Mesenchymal stem cell (in vitro differentiated cells and primary cell): ENCODE measurements around the gene LSM10.

Experiments used
- DNase-seq: peaks from one replicate; pipeline ENCODE4 v3.0.0-alpha.2; 2013
- H2AFZ ChIP-seq: one replicate; pipeline ENCODE4 v1.6.1; 2013; ENCODE audit warnings: low read depth, mild to moderate bottlenecking, control low read depth, inconsistent platforms, low read length, moderate library complexity
- H2AK5ac ChIP-seq: 2 replicates; pipeline ENCODE4 v1.6.1; 2013; ENCODE audit warnings: low read length, moderate library complexity, mild to moderate bottlenecking, inconsistent platforms; ENCODE audit not compliant: severe bottlenecking
- H2BK120ac ChIP-seq: one replicate; pipeline ENCODE4 v1.6.1; 2013; ENCODE audit warnings: low read depth, mild to moderate bottlenecking, inconsistent platforms, low read length, moderate library complexity
- H2BK12ac ChIP-seq, 2 experiments: one replicate each; pipeline ENCODE4 v1.6.1; 2013; ENCODE audit warnings: inconsistent platforms in 2 of 2, low read length in 2 of 2, mild to moderate bottlenecking in 2 of 2, moderate library complexity in 2 of 2, control low read depth in 1 of 2
- H2BK15ac ChIP-seq: one replicate; pipeline ENCODE4 v1.6.1; 2013; ENCODE audit warnings: mild to moderate bottlenecking, low read depth, inconsistent platforms; ENCODE audit not compliant: poor library complexity, severe bottlenecking
- H2BK5ac ChIP-seq: 2 replicates; pipeline ENCODE4 v1.6.1; 2013; ENCODE audit warnings: low read depth, mild to moderate bottlenecking, low read length, control low read depth, inconsistent platforms; ENCODE audit not compliant: poor library complexity, severe bottlenecking
- H3K14ac ChIP-seq, 2 experiments: one replicate each; pipeline ENCODE4 v1.6.1; 2013; ENCODE audit warnings: inconsistent platforms in 2 of 2, low read length in 2 of 2, control low read depth in 1 of 2, mild to moderate bottlenecking in 1 of 2, moderate library complexity in 1 of 2
- H3K18ac ChIP-seq, 2 experiments: one replicate each; pipeline ENCODE4 v1.6.1; 2013; ENCODE audit warnings: inconsistent platforms in 2 of 2, low read length in 2 of 2, control low read depth in 1 of 2, low read depth in 1 of 2, mild to moderate bottlenecking in 1 of 2
- H3K23ac ChIP-seq, 2 experiments: one replicate each; pipeline ENCODE4 v1.6.1; 2013; ENCODE audit warnings: inconsistent platforms in 2 of 2, low read length in 2 of 2, mild to moderate bottlenecking in 2 of 2, moderate library complexity in 2 of 2, control low read depth in 1 of 2
- H3K27ac ChIP-seq: 2 replicates; pipeline ENCODE4 v1.5.1; 2013; ENCODE audit warnings: mild to moderate bottlenecking, moderate library complexity, low read length, control low read depth, inconsistent platforms; ENCODE audit not compliant: poor library complexity, severe bottlenecking
- H3K27me3 ChIP-seq, 2 experiments: 2 replicates each; pipeline versions ENCODE4 v1.6.1 to v1.7.0; 2013; ENCODE audit warnings: low read length in 2 of 2, mild to moderate bottlenecking in 2 of 2, moderate library complexity in 2 of 2, control low read depth in 1 of 2, inconsistent platforms in 1 of 2; ENCODE audit not compliant: control insufficient read depth in 1 of 2, insufficient read depth in 1 of 2
- H3K36me3 ChIP-seq, 2 experiments: 2 replicates each; pipeline versions ENCODE4 v1.6.1 to v1.7.0; 2013; ENCODE audit warnings: low read length in 2 of 2, control low read depth in 1 of 2, inconsistent platforms in 1 of 2, low read depth in 1 of 2, mild to moderate bottlenecking in 1 of 2; ENCODE audit not compliant: insufficient read depth in 2 of 2, control insufficient read depth in 1 of 2
- H3K4ac ChIP-seq, 2 experiments: one replicate each; pipeline ENCODE4 v1.6.1; 2013; ENCODE audit warnings: inconsistent platforms in 2 of 2, low read length in 2 of 2, mild to moderate bottlenecking in 2 of 2, moderate library complexity in 2 of 2, control low read depth in 1 of 2, low read depth in 1 of 2
- H3K4me1 ChIP-seq: 2 replicates; pipeline ENCODE4 v1.6.1; 2013; ENCODE audit warnings: low read depth, low read length, control low read depth; ENCODE audit not compliant: control insufficient read depth, insufficient read depth
- H3K4me2 ChIP-seq: 2 replicates; pipeline ENCODE4 v1.6.1; 2013; ENCODE audit warnings: low read length, mild to moderate bottlenecking, inconsistent platforms; ENCODE audit not compliant: poor library complexity, severe bottlenecking
- H3K4me3 ChIP-seq, 2 experiments: 2 replicates each; pipeline versions ENCODE4 v1.5.1 to v1.7.0; 2013; ENCODE audit warnings: low read length in 2 of 2, mild to moderate bottlenecking in 2 of 2, control low read depth in 1 of 2, low read depth in 1 of 2; ENCODE audit not compliant: insufficient read depth in 1 of 2
- H3K79me1 ChIP-seq: replicated peaks from 2 replicates; pipeline ENCODE4 v1.6.1; 2013; ENCODE audit warnings: mild to moderate bottlenecking, control low read depth, low read length, inconsistent platforms; ENCODE audit not compliant: poor library complexity, severe bottlenecking
- H3K9ac ChIP-seq: 2 replicates; pipeline ENCODE4 v1.7.0; 2013; ENCODE audit warnings: mild to moderate bottlenecking, low read length, moderate library complexity
- H3K9me3 ChIP-seq: 2 replicates; pipeline ENCODE4 v1.7.0; 2013; ENCODE audit warnings: mild to moderate bottlenecking, low read length; ENCODE audit not compliant: control insufficient read depth
- H4K8ac ChIP-seq: one replicate; pipeline ENCODE4 v1.6.1; 2013; ENCODE audit warnings: inconsistent platforms, mild to moderate bottlenecking, low read length, moderate library complexity
- H4K91ac ChIP-seq: one replicate; pipeline ENCODE4 v1.6.1; 2013; ENCODE audit warnings: mild to moderate bottlenecking, low read length, inconsistent platforms
- WGBS: methylation state at CpG from one replicate; pipeline ENCODE4 v1.1.7; 2013; ENCODE audit warnings: mixed read lengths; 5-methylcytosine and 5-hydroxymethylcytosine counted together

LSM10 gene

GRCh38 chr1:36398370-36398977 lies 766 bp upstream of the LSM10 start:
- Histone ChIP-seq H3K14ac (no peak overlapping the region), H2BK120ac (no peak overlapping the region), H4K8ac (no peak overlapping the region), H2BK12ac (no peak overlapping the region), H2BK5ac (no peak overlapping the region), H3K36me3 (peaks cover 8 to 10% of the 10 kb centered on the region in 2 experiments), H3K9ac (peak overlapping the region; percentile 94), H3K4ac (no peak overlapping the region), H3K23ac (no peak overlapping the region), H4K91ac (no peak overlapping the region), H3K27me3 (no peaks in the 10 kb centered on the region), H3K27ac (no peak overlapping the region), H2BK15ac (no peak overlapping the region), H3K79me1 (peaks cover 16% of the 10 kb centered on the region), H2AK5ac (no peak overlapping the region), H2AFZ (no peak overlapping the region), H3K4me3 (peak overlapping the region in 1 of 2 experiments; percentile 93), H3K9me3 (no peaks in the 10 kb centered on the region), H3K18ac (no peak overlapping the region), H3K4me2 (no peak overlapping the region), H3K4me1 (peaks cover 18% of the 10 kb centered on the region)
- 93% methylated on average over 7 of the region's 7 CpGs for WGBS
- no peak for DNase-seq

DNA sequence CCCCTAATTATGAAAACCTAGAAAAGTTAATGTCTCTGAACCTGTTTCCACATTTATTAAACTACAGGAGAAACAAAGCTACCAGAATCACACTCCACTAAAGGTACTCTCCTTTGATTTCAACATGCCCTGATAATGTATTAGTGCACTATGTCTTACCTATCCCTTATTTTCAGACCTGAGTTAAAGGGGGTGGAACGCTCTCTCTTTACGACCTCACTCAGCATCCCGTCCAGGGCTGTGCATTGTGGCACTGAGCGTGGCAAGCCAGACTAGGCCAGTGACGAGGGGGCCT lies 678 bp downstream of the LSM10 start:
- Histone ChIP-seq H3K23ac (no peak overlapping the region), H3K4me3 (peak overlapping the region; percentile 85 to 93), H3K36me3 (peaks cover 23 to 24% of the 10 kb centered on the region in 2 experiments), H3K9ac (peak overlapping the region; percentile 94), H3K4ac (peak overlapping the region; percentile 30 to 81), H2BK12ac (no peak overlapping the region), H3K14ac (peak overlapping the region in 1 of 2 experiments; percentile 46), H3K4me1 (peaks cover 16% of the 10 kb centered on the region), H4K91ac (peak overlapping the region; percentile 44), H2BK120ac (peak overlapping the region; percentile 0), H2BK15ac (no peak overlapping the region), H4K8ac (peak overlapping the region; percentile 10), H3K27ac (peak overlapping the region; percentile 64), H3K9me3 (no peaks in the 10 kb centered on the region), H2AFZ (peak overlapping the region; percentile 6), H3K27me3 (no peaks in the 10 kb centered on the region), H2AK5ac (no peak overlapping the region), H3K4me2 (peak overlapping the region; percentile 58), H2BK5ac (no peak overlapping the region), H3K79me1 (peaks cover 22% of the 10 kb centered on the region), H3K18ac (peak overlapping the region; percentile 40 to 93)
- no peak for DNase-seq
- 5% methylated on average over 5 of the region's 5 CpGs for WGBS

GRCh38 chr1:36396359-36396758 lies 1.3 kb downstream of the LSM10 start:
- H2BK12ac ChIP-seq, result no peak overlapping the region
- H3K23ac ChIP-seq, result no peak overlapping the region
- H2BK15ac ChIP-seq, result no peak overlapping the region
- H3K4ac ChIP-seq, result no peak overlapping the region
- H3K9me3 ChIP-seq, result no peaks in the 10 kb centered on the region
- whole genome bisulfite sequencing, result 96% methylated on average over 6 of the region's 6 CpGs
- peaks cover 28 to 31% of the 10 kb centered on the region in 2 experiments for H3K36me3 ChIP-seq
- H2BK120ac ChIP-seq, result no peak overlapping the region
- no peak overlapping the region for H2AK5ac ChIP-seq
- H3K27ac ChIP-seq, result no peak overlapping the region
- H4K91ac ChIP-seq, result no peak overlapping the region
- peaks cover 11% of the 10 kb centered on the region for H3K4me1 ChIP-seq
- H3K79me1 ChIP-seq, result peaks cover 23% of the 10 kb centered on the region
- no peak overlapping the region for H3K14ac ChIP-seq
- DNase-seq, result no peak
- no peaks in the 10 kb centered on the region for H3K27me3 ChIP-seq
- H2BK5ac ChIP-seq, result no peak overlapping the region
- H3K4me2 ChIP-seq, result no peak overlapping the region
- peak overlapping the region; percentile 94 for H3K9ac ChIP-seq
- H3K18ac ChIP-seq, result no peak overlapping the region
- no peak overlapping the region for H4K8ac ChIP-seq
- peak overlapping the region in 1 of 2 experiments; percentile 93 for H3K4me3 ChIP-seq
- no peak overlapping the region for H2AFZ ChIP-seq

- Histone ChIP-seq H3K23ac (no peak overlapping the region), H3K9me3 (no peaks in the 10 kb centered on the region), H2AFZ (no peak overlapping the region), H3K4ac (no peak overlapping the region), H3K4me2 (no peak overlapping the region), H3K9ac (no peak overlapping the region), H3K18ac (no peak overlapping the region), H4K8ac (no peak overlapping the region), H2BK12ac (peak overlapping the region in 1 of 2 experiments; percentile 32), H3K27me3 (no peaks in the 10 kb centered on the region), H4K91ac (no peak overlapping the region), H3K36me3 (peaks cover 43 to 47% of the 10 kb centered on the region in 2 experiments), H2BK5ac (no peak overlapping the region), H2AK5ac (no peak overlapping the region), H3K79me1 (peaks cover 30% of the 10 kb centered on the region), H3K4me1 (peaks cover 6% of the 10 kb centered on the region), H3K14ac (no peak overlapping the region), H2BK120ac (no peak overlapping the region), H3K4me3 (no peak overlapping the region), H2BK15ac (no peak overlapping the region), H3K27ac (no peak overlapping the region)
- 98% methylated on average over 19 of the region's 19 CpGs for WGBS
- no peak for DNase-seq
Observed at GRCh38 chr1:36393686-36394085, 4.0 kb downstream of the LSM10 start.
